Omental fat pad (tissue), 4 donors: ENCODE results near the gene DLGAP1. TPM values are rescaled to one million over a fixed set of nuclear protein-coding genes. Genes with fewer than 3 reads are reported as not detected.

Source experiments
- ATAC-seq: fragments of 150-250 bp; one replicate; pipeline ENCODE4 v1.9.1; 2016; ENCODE audit warnings: mild to moderate bottlenecking, moderate library complexity; ENCODE audit not compliant: low FRiP score
- DNase-seq: peaks from one replicate; pipeline ENCODE4 v3.0.0-alpha.2; 2019; ENCODE audit warnings: low spot score
- total RNA-seq, 4 donors: library from RNA; depleted of rRNA; stranded (reverse); fragments of >200 nt; gene quantifications; one replicate each; pipeline ENCODE4 v1.1.0, GENCODE V29; 2016
- TF ChIP-seq, protein P1 (sequence below), 3 donors: fragments of 450-650 bp; IDR thresholded peaks; one replicate each; pipeline ENCODE4 v1.5.1; 2016 to 2017; ENCODE audit warnings: antibody characterized with exemption in 3 of 3, mild to moderate bottlenecking in 3 of 3, moderate library complexity in 2 of 3

Gene DLGAP1
- total RNA-seq, 4 donors from 2014 or later: 1.5 to 8.0 (median 5.4) TPM

DNA sequence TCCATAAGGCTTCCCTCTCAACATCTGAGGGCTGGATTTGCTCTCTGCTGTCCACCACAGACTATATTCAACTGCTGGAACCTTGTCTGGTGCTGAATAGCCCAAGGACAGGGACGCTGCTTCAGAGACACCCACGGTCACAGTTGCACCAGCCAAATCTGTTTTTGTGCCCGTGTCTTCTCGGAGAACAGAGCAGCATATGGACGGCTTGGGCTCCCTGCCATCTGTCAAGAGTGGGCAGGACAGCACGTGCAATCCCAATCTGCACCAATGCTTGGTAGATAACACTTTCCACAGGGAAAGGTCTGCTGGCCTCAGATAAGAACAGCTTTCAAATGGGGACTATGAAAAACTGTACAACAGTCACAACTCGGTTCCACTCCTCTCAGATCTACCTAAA, 539.0 kb downstream of the DLGAP1 start:
- DNase-seq (no peak), ATAC-seq (no peak)
- TF ChIP-seq, protein P1, sequence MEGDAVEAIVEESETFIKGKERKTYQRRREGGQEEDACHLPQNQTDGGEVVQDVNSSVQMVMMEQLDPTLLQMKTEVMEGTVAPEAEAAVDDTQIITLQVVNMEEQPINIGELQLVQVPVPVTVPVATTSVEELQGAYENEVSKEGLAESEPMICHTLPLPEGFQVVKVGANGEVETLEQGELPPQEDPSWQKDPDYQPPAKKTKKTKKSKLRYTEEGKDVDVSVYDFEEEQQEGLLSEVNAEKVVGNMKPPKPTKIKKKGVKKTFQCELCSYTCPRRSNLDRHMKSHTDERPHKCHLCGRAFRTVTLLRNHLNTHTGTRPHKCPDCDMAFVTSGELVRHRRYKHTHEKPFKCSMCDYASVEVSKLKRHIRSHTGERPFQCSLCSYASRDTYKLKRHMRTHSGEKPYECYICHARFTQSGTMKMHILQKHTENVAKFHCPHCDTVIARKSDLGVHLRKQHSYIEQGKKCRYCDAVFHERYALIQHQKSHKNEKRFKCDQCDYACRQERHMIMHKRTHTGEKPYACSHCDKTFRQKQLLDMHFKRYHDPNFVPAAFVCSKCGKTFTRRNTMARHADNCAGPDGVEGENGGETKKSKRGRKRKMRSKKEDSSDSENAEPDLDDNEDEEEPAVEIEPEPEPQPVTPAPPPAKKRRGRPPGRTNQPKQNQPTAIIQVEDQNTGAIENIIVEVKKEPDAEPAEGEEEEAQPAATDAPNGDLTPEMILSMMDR (IDR thresholded peaks at IDR 0.05): no peak

DNA sequence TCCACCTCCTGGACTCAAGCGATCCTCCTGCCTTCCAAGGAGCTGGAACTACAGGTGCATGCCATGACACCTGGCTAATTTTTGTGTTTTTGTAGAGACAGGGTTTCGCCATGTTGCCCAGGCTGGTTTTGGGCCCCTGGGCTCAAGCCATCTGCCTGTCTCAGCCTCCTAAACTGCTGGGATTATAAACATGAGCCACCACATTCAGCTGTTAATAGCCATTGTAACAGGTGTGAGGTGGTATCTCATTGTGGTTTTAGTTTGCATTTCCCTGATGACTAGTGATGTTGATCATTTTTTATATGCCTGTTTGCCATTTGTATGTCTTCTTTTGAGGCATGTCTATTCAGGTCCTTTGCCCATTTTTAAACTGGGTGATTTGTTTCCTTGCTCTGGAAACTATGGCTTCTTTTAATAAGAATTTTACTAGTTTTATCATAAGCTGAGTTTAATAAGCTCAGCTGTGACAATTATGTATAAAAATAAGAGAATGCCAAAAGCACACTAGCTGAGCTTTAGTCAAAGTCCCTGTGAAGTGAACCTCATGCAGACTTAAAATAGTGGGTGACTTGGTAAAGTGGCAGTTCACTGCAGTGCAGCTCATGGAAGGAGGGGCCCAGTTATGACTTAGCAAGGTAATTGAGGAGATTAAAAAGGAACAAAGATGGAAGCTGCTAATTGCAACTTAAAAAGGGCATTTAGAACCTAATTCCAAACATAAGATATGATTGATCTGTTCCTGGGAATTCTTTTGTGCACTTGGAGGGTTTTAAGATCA, 540.1 kb downstream of the DLGAP1 start:
- no peak for DNase-seq
- TF ChIP-seq, protein P1 (IDR thresholded peaks at IDR 0.05): no peak

DNA sequence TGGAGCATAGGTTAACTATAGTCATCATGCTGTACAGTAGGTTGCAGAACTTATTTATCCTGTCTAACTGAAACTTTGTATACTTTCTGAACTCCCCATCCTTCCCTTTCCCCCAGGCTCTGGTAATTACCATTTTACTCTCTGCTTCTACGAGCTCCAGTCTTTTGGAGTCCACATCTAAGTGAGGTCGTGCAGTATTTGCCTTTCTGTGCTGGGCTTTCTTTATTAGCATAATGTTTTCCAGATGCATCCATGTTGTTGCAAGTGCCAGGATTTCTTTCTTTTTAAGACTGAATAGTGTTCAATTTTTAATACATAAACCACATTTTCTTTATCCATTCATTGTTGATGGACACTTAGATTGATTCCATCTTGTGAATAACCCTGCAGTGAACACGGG, 541.0 kb downstream of the DLGAP1 start:
- no peak for DNase-seq
- TF ChIP-seq, protein P1 (IDR thresholded peaks at IDR 0.05): no peak
- no peak for ATAC-seq

More for the DNA sequence above, 540.1 kb downstream of the DLGAP1 start:
- no peak for ATAC-seq

DNA sequence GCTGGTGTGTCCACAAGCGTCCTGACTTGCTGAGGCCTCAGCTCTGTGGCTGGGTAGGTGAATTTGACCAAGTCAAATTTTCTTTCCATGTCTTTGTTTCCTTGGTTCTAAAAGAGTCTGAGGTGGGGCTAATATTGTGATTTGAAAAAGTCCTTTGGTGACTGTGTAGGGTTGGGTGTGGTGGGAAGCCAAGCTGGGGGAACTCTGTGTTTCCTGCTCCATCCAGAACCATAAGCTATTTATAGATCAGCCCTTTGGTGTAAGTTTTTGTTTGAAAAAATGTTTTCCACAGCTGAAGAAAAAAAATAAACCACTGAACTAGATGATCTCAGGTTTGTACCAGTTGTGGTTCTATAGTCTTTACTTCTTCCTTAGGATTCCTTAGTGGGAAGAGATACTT, 542.4 kb downstream of the DLGAP1 start:
- no peak for DNase-seq
- TF ChIP-seq, protein P1 (IDR thresholded peaks at IDR 0.05): no peak
- ATAC-seq: no peak

DNA sequence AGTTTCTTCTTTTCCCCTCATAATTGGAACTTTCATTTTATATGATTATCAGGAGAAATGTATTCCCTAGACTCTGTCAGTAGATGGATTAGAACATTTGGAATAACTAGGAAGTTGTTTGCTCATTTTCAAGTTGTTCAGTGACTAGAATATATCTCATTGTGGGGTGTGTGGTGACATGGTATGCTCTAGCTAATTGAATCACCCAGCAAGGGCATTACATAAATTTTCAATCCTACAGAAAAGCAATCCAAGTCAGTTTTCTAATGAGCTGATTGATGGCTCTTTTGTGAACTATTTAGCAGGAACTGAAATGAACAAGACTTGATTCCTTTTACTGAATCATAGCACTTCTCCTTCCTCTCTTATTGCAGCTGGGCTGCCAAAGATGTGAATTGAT, 543.7 kb downstream of the DLGAP1 start:
- no peak for ATAC-seq
- no peak for DNase-seq
- TF ChIP-seq, protein P1 (IDR thresholded peaks at IDR 0.05): no peak

DNA sequence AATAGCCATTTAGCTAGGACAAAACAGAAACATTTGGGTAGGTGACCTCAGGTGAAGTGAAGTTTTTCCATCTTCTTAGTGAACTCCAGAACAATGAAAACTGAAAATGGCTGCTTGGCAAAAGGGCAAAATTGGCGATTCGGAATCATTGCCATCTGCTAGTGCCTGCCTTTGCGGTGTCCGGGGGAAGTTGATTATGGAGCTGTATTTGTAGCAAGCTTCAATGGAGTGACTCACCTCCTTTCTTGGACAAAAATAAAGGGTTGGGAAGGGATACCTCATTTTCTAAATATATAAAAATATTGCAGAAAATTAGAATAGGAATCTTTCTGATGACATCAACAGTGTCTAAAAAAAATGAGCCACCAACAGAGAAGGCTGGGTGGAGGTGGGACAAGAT, 544.6 kb downstream of the DLGAP1 start:
- ATAC-seq: no peak
- no peak for DNase-seq
- TF ChIP-seq, protein P1 (IDR thresholded peaks at IDR 0.05): no peak

DNA sequence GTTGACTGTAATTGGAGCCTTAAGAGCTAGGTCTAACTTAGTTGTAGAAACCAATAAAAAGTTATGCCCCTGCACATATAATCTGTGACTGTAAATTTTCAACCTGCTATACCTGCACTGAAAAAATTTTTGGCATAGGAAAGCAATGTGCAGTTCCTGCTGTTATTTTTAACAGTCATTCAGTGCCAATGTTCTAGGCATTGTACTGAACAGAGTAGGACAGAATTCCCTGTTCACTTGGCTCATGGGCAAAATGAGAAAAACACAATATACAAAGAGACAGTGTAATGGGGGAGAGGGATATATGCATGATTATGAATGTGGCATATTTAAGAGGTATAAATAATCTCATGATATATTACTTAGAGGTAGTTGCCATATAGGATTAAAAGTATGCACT, 547.2 kb downstream of the DLGAP1 start:
- DNase-seq (no peak), ATAC-seq (no peak)
- TF ChIP-seq, protein P1 (IDR thresholded peaks at IDR 0.05): no peak
